Vagina (tissue), 2 donors: ENCODE results near the gene NEDD4L. TPM values are rescaled to one million over a fixed set of nuclear protein-coding genes. Genes with fewer than 3 reads are reported as not detected.

Source experiments
- DNase-seq, 2 donors: peaks; one replicate each; pipeline ENCODE4 v3.0.0-alpha.2; 2017; ENCODE audit errors: extremely low spot score in 2 of 2
- H3K27ac ChIP-seq: fragments of 200-600 bp; sonication (generic); one replicate; pipeline ENCODE4 v1.5.1; 2019
- H3K27me3 ChIP-seq: fragments of 200-600 bp; sonication (generic); one replicate; pipeline ENCODE4 v1.5.1; 2019
- H3K36me3 ChIP-seq, 2 donors: fragments of 200-600 bp; sonication (generic); one replicate each; pipeline ENCODE4 v1.5.1; 2017 to 2019
- H3K4me1 ChIP-seq: fragments of 200-600 bp; sonication (generic); one replicate; pipeline ENCODE4 v1.5.1; 2019
- H3K4me3 ChIP-seq, 2 donors: fragments of 200-600 bp; sonication (generic); 1 replicate in 1 of 2; 2 replicates in 1 of 2; pipeline ENCODE4 v1.5.1; 2016 to 2019
- H3K9me3 ChIP-seq: fragments of 200-600 bp; sonication (generic); one replicate; pipeline ENCODE4 v1.5.1; 2019
- CTCF ChIP-seq, 3 experiments: fragments of 450-650 bp in 2 of 3; fragments of 200-600 bp in 1 of 3; sonication (generic) in 1 of 3; IDR thresholded peaks; one replicate each; pipeline ENCODE4 v1.5.1; 2017 to 2019; ENCODE audit warnings: antibody characterized with exemption in 3 of 3, mild to moderate bottlenecking in 2 of 3, moderate library complexity in 2 of 3
- POLR2A ChIP-seq, 2 donors: fragments of 450-650 bp; IDR thresholded peaks; one replicate each; pipeline ENCODE4 v1.6.1; 2017; ENCODE audit warnings: antibody characterized with exemption in 2 of 2, mild to moderate bottlenecking in 2 of 2, moderate library complexity in 2 of 2
- POLR2AphosphoS5 ChIP-seq, 2 donors: sonication (generic); formaldehyde crosslinking; IDR thresholded peaks; one replicate each; pipeline ENCODE4 v1.9.0; 2017; ENCODE audit warnings: antibody characterized with exemption in 2 of 2, mild to moderate bottlenecking in 2 of 2, low read depth in 1 of 2; ENCODE audit not compliant: insufficient read depth in 1 of 2
- intact Hi-C: fragments of 100-400 bp; cut with DNase I; formaldehyde crosslinking; loops from one replicate; pipeline ENCODE4 v1.15.1; 2023
- total RNA-seq: library from RNA; depleted of rRNA; stranded (reverse); fragments of >200 nt; gene quantifications from one replicate; pipeline ENCODE4 v1.2.3, GENCODE V29; 2016

The NEDD4L gene
- total RNA-seq, 1 donor from 2014 or later = 42.2 TPM

GRCh38 chr18:58026395-58026794, 17.6 kb upstream of the NEDD4L start:
- no peaks in the 10 kb centered on the region for H3K9me3 ChIP-seq
- no peak overlapping the region for H3K27ac ChIP-seq
- H3K4me3 ChIP-seq = no peak overlapping the region
- DNase-seq = no peak
- intact Hi-C loops = no loop called here
- no peaks in the 10 kb centered on the region for H3K36me3 ChIP-seq
- TF ChIP-seq CTCF (IDR thresholded peaks at IDR 0.05) = no peak
- no peak for TF ChIP-seq POLR2A (IDR thresholded peaks at IDR 0.05)
- TF ChIP-seq POLR2AphosphoS5 (IDR thresholded peaks at IDR 0.05; ENCODE audit: insufficient read depth in 1 of 2, low read depth in 1 of 2) = no peak
- H3K27me3 ChIP-seq = no peaks in the 10 kb centered on the region
- no peaks in the 10 kb centered on the region for H3K4me1 ChIP-seq

- no peaks in the 10 kb centered on the region for H3K4me1 ChIP-seq
- intact Hi-C loops = no loop called here
- H3K36me3 ChIP-seq = no peaks in the 10 kb centered on the region
- TF ChIP-seq CTCF (IDR thresholded peaks at IDR 0.05) (no peak), POLR2AphosphoS5 (IDR thresholded peaks at IDR 0.05; ENCODE audit: insufficient read depth in 1 of 2, low read depth in 1 of 2) (no peak), POLR2A (IDR thresholded peaks at IDR 0.05) (no peak)
- no peak overlapping the region for H3K4me3 ChIP-seq
- no peak for DNase-seq
- no peaks in the 10 kb centered on the region for H3K27me3 ChIP-seq
- no peaks in the 10 kb centered on the region for H3K9me3 ChIP-seq
- H3K27ac ChIP-seq = no peak overlapping the region
These were observed 17.2 kb upstream of the NEDD4L start for GRCh38 chr18:58026857-58027256.

GRCh38 chr18:58027341-58027740, 16.7 kb upstream of the NEDD4L start:
- intact Hi-C loops = no loop called here
- Histone ChIP-seq H3K4me3 (no peak overlapping the region), H3K27ac (no peak overlapping the region), H3K27me3 (no peaks in the 10 kb centered on the region), H3K4me1 (no peaks in the 10 kb centered on the region), H3K36me3 (no peaks in the 10 kb centered on the region), H3K9me3 (no peaks in the 10 kb centered on the region)
- TF ChIP-seq POLR2AphosphoS5 (IDR thresholded peaks at IDR 0.05; ENCODE audit: insufficient read depth in 1 of 2, low read depth in 1 of 2) = no peak
- no peak for TF ChIP-seq POLR2A (IDR thresholded peaks at IDR 0.05)
- no peak for TF ChIP-seq CTCF (IDR thresholded peaks at IDR 0.05)
- DNase-seq = no peak

GRCh38 chr18:58028109-58028784, 15.8 kb upstream of the NEDD4L start:
- Histone ChIP-seq H3K4me1 (no peaks in the 10 kb centered on the region), H3K4me3 (no peak overlapping the region), H3K27me3 (no peaks in the 10 kb centered on the region), H3K27ac (no peak overlapping the region), H3K9me3 (no peaks in the 10 kb centered on the region), H3K36me3 (no peaks in the 10 kb centered on the region)
- TF ChIP-seq POLR2A (IDR thresholded peaks at IDR 0.05) (no peak), POLR2AphosphoS5 (IDR thresholded peaks at IDR 0.05; ENCODE audit: insufficient read depth in 1 of 2, low read depth in 1 of 2) (no peak), CTCF (IDR thresholded peaks at IDR 0.05) (no peak)
- no peak for DNase-seq
- intact Hi-C loops = no loop called here

- no peak overlapping the region for H3K4me3 ChIP-seq
- no peaks in the 10 kb centered on the region for H3K36me3 ChIP-seq
- intact Hi-C loops = no loop called here
- no peaks in the 10 kb centered on the region for H3K4me1 ChIP-seq
- H3K27me3 ChIP-seq = no peaks in the 10 kb centered on the region
- TF ChIP-seq CTCF (IDR thresholded peaks at IDR 0.05) = no peak
- no peak for TF ChIP-seq POLR2A (IDR thresholded peaks at IDR 0.05)
- no peak for TF ChIP-seq POLR2AphosphoS5 (IDR thresholded peaks at IDR 0.05; ENCODE audit: insufficient read depth in 1 of 2, low read depth in 1 of 2)
- DNase-seq = no peak
- no peaks in the 10 kb centered on the region for H3K9me3 ChIP-seq
- no peak overlapping the region for H3K27ac ChIP-seq
These were observed 11.8 kb upstream of the NEDD4L start for GRCh38 chr18:58032233-58032632.
